ENCODE measurements around the gene DLGAP5.

- TF ChIP-seq CTCF (IDR thresholded peaks at IDR 0.05; ENCODE audit: low read depth, low read length) (no peak), POLR2A (IDR thresholded peaks at IDR 0.05; ENCODE audit: extremely low read depth, insufficient read length) (no peak), MYC (IDR thresholded peaks at IDR 0.05; ENCODE audit: low read depth, low read length) (no peak)
These were observed 16.4 kb upstream of the DLGAP5 start for GRCh38 chr14:55207832-55208231.
